Lower leg skin (tissue), 4 donors: ENCODE results near the gene PTGFRN. TPM values are rescaled to one million over a fixed set of nuclear protein-coding genes. Genes with fewer than 3 reads are reported as not detected.

ENCODE experiments used
- DNase-seq, 2 donors: peaks; one replicate each; pipeline ENCODE4 v3.0.0-alpha.2; 2019; ENCODE audit warnings: low spot score in 2 of 2
- H3K4me3 ChIP-seq: fragments of 200-600 bp; sonication (generic); 2 replicates; pipeline ENCODE4 v1.5.1; 2017; ENCODE audit warnings: mild to moderate bottlenecking, low read depth; ENCODE audit not compliant: poor library complexity, severe bottlenecking
- POLR2A ChIP-seq, 2 donors: fragments of 450-650 bp; IDR thresholded peaks; one replicate each; pipeline ENCODE4 v1.6.1; 2016 to 2017; ENCODE audit warnings: antibody characterized with exemption in 2 of 2, mild to moderate bottlenecking in 1 of 2, moderate library complexity in 1 of 2
- WGBS, 2 donors: methylation state at CpG; one replicate each; pipeline ENCODE4 v1.1.5; 2018; 5-methylcytosine and 5-hydroxymethylcytosine counted together
- intact Hi-C: fragments of 100-400 bp; cut with DNase I; formaldehyde crosslinking; loops from one replicate; pipeline ENCODE4 v1.15.0; 2023; ENCODE audit warnings: low total_unique reads
- total RNA-seq, 4 donors: library from RNA; depleted of rRNA; stranded (reverse); fragments of >200 nt; gene quantifications; one replicate each; pipeline ENCODE4 v1.1.0, GENCODE V29; 2016
- TF ChIP-seq, protein P1 (sequence below), 3 donors: fragments of 450-650 bp; IDR thresholded peaks; one replicate each; pipeline ENCODE4 v1.5.1; 2016; ENCODE audit warnings: antibody characterized with exemption in 3 of 3, mild to moderate bottlenecking in 3 of 3, moderate library complexity in 2 of 3

Gene PTGFRN
- total RNA-seq, 4 donors from 2014 or later = 58.0 to 92.4 (median 84.5) TPM

DNA sequence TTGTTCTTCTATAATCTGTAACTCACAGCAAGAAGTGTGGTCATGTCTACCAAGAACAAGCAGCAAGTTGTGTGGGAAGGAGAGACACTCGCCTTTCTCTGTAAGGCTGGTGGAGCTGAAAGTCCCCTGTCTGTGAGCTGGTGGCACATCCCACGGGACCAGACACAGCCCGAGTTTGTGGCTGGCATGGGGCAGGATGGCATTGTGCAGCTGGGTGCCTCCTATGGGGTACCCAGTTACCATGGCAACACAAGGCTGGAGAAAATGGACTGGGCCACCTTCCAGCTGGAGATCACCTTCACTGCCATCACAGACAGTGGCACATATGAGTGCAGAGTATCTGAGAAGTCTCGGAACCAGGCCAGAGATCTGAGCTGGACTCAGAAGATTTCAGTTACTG, 107.3 kb downstream of the PTGFRN start:
- H3K4me3 ChIP-seq = no peak overlapping the region
- TF ChIP-seq, protein P1, sequence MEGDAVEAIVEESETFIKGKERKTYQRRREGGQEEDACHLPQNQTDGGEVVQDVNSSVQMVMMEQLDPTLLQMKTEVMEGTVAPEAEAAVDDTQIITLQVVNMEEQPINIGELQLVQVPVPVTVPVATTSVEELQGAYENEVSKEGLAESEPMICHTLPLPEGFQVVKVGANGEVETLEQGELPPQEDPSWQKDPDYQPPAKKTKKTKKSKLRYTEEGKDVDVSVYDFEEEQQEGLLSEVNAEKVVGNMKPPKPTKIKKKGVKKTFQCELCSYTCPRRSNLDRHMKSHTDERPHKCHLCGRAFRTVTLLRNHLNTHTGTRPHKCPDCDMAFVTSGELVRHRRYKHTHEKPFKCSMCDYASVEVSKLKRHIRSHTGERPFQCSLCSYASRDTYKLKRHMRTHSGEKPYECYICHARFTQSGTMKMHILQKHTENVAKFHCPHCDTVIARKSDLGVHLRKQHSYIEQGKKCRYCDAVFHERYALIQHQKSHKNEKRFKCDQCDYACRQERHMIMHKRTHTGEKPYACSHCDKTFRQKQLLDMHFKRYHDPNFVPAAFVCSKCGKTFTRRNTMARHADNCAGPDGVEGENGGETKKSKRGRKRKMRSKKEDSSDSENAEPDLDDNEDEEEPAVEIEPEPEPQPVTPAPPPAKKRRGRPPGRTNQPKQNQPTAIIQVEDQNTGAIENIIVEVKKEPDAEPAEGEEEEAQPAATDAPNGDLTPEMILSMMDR (IDR thresholded peaks at IDR 0.05) = no peak
- TF ChIP-seq POLR2A (IDR thresholded peaks at IDR 0.05) = no peak
- intact Hi-C loops = no loop called here
- no peak for DNase-seq
- 89% methylated on average over 4 of the region's 4 CpGs for WGBS, 2 donors

DNA sequence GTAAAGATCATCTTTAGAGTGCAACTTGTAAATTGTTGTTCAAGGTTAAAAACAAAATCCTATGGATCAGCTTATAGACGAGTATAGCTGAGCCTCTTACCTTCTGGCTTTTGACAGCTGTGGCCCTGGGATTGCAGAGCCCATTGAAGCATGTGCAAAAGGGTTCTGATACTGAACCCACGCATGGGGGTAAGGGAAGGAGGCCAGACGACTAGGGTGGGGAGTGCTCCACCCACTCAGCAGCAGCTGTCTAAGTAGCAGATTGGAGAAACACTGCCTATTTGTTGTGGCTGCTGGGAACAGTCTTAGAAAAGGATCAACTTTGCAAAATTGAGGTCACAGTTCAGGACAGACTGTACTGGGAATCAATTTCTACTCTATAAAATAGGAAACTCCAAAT, 107.9 kb downstream of the PTGFRN start:
- DNase-seq = no peak
- intact Hi-C loops = no loop called here
- WGBS, 2 donors = 41 to 56% methylated on average over 3 of the region's 3 CpGs
- no peak overlapping the region for H3K4me3 ChIP-seq
- no peak for TF ChIP-seq POLR2A (IDR thresholded peaks at IDR 0.05)
- TF ChIP-seq, protein P1 (IDR thresholded peaks at IDR 0.05) = no peak

DNA sequence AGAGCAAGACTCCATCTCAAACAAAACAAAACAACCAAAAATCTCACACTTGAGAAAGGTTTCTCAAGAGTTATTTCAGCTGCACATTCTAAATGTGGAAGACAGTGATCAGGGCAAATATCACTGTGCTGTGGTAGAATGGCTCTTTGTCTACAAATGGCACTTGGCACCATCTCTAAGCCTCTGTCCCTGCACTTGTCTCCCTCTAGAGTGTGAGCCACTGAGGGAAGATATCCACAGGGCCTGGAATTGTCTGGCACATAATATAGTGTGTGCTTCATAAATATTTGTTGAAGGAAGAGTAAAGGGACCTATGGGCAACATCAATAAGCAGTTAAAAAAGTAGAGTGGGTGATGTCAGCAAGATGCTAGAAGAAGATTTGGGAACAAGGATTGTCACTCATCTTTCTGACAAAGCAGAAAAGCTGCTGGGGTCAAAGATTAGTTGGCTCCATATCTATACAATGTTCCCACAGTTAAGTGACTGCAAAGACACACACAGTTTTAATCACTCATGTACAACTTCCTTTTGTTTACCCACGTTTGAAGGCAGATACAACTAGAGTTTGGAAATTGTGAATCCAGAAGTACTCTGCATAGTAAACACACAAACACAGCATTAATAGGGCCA, 110.9 kb downstream of the PTGFRN start:
- no peak for DNase-seq
- intact Hi-C loops = no loop called here
- no peak overlapping the region for H3K4me3 ChIP-seq
- 62 to 82% methylated on average over 1 of the region's 1 CpG for WGBS, 2 donors
- TF ChIP-seq, protein P1 (IDR thresholded peaks at IDR 0.05) = no peak
- no peak for TF ChIP-seq POLR2A (IDR thresholded peaks at IDR 0.05)

DNA sequence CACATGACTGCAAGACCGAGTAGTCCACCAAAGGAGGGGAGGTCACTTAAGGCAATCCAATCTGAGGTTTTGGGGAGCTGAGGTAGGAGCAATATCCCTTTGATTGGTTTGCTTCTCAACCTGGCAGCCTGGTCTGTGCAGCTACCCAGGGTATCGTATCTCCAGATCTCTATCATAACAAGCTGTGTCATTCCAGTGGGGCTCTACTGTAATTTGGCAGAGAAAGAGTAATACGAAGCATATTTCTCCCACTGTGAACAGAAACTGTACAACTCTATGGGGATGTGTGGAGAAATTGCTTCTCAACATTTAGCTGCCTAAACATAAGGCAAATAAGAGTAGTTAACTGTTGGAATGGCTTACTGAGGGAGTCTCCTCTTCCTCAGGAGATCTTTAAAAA, 112.4 kb downstream of the PTGFRN start:
- intact Hi-C loops = no loop called here
- 59 to 74% methylated on average over 3 of the region's 3 CpGs for WGBS, 2 donors
- no peak overlapping the region for H3K4me3 ChIP-seq
- no peak for DNase-seq
- no peak for TF ChIP-seq POLR2A (IDR thresholded peaks at IDR 0.05)
- TF ChIP-seq, protein P1 (IDR thresholded peaks at IDR 0.05) = no peak

DNA sequence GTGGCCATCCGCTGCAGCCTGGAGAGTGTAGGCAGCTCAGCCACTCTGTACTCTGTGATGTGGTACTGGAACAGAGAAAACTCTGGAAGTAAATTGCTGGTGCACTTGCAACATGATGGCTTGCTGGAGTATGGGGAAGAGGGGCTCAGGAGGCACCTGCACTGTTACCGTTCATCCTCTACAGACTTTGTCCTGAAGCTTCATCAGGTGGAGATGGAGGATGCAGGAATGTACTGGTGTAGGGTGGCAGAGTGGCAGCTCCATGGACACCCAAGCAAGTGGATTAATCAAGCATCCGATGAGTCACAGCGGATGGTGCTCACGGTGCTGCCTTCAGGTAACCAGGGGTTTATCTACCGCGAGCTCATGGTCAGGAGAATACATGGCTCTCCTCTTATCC, 115.9 kb downstream of the PTGFRN start:
- TF ChIP-seq, protein P1 (IDR thresholded peaks at IDR 0.05) = no peak
- no peak for TF ChIP-seq POLR2A (IDR thresholded peaks at IDR 0.05)
- no peak for DNase-seq
- H3K4me3 ChIP-seq = no peak overlapping the region
- intact Hi-C loops = no loop called here
- WGBS, 2 donors = 93 to 96% methylated on average over 7 of the region's 7 CpGs

DNA sequence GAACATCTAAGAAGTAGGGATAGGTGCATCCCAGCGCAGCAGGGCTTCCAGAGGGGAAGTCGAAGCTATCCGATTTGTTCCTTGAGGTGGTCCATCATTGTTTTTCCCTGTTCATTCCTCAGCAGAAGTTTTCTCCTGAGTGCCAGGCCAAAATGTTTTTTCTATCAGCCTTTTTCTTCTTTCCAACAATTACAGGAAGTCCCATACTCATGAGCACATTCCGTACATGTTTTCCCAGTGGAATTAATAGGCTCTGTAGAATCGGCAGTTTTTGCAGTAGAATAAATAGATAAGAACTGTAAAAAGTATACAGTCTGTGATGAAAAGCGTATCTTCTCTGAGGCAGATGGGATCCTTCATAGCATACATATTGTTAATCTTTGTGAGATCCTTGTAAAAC, 116.6 kb downstream of the PTGFRN start:
- H3K4me3 ChIP-seq = no peak overlapping the region
- no peak for DNase-seq
- WGBS, 2 donors = 63 to 69% methylated on average over 6 of the region's 6 CpGs

More for the DNA sequence above, 116.6 kb downstream of the PTGFRN start:
- intact Hi-C loops = no loop called here
- TF ChIP-seq POLR2A (IDR thresholded peaks at IDR 0.05) = no peak
- TF ChIP-seq, protein P1 (IDR thresholded peaks at IDR 0.05) = no peak
